Epithelial cell of umbilical artery (primary cell): ENCODE results near the gene CDR2. TPM values are rescaled to one million over a fixed set of nuclear protein-coding genes. Genes with fewer than 3 reads are reported as not detected.

Source experiments
- total RNA-seq: library from RNA; depleted of rRNA; stranded (reverse); fragments of >200 nt; gene quantifications from 2 replicates; pipeline ENCODE4 v1.2.3, GENCODE V29; 2014

CDR2 gene
- 48.7 and 48.8 TPM in 2 replicates for total RNA-seq

GRCh38 chr16:22374311-22375116, at the start of gene CDR2:
TSS of gene CDR2 (minus strand) at chr16:22374619. CDS start at chr16:22374309, 310 bp downstream.

DNA sequence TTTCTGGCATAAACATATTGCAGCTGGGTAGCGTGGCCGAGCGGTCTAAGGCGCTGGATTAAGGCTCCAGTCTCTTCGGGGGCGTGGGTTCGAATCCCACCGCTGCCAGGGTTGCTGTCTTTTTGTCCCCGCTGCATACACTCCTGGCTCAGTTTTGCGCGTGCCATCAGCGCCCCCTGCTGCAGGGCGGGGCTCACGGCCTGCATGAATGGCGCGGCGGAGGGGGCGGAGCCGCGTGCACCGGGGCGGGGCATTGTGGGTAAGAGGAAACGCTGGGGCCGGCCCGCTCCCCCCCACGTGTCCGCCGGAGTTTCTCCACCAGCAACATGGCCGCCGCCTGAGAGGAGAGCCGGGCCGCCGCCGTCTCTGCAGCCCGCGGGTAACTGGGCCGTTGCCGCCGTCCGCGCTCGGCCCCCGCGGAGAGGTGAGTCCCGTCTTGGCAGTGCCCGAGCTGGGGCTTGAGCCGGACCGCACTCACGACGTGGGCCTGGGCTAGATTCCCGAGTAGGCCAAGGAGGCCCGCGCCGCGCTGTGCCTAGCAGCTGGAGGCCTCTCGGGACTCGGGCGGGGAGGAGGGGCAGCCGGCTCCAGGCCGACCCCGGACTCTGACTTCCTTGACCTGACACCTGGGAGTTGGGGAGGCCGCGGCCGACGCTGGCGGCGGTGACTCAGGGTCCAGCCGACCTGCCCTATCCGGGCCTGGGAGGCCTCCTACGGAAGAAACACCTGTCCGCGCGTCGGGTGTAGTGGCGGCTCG, 77.1 kb downstream of the CDR2 start, which contains the start of gene POLR3E:
TSS of gene POLR3E (plus strand) at position 296 of the 757 bp plus-strand sequence. CDS start 5,560 bp downstream, outside the sequence.

Other genes with a start within 250 kb of the CDR2 start
- gene SDR42E2, start 212.1 kb downstream of the CDR2 start, total RNA-seq, result not detected in 2 replicates
- 24.0 and 27.2 TPM in 2 replicates for gene EEF2K, start 168.3 kb downstream of the CDR2 start, total RNA-seq
- gene POLR3E, start 77.2 kb downstream of the CDR2 start, total RNA-seq, result 27.9 and 32.1 TPM in 2 replicates
- gene NPIPB5, start 136.3 kb upstream of the CDR2 start, total RNA-seq, result 56.8 and 67.6 TPM in 2 replicates